SKM-1 (cell line): ENCODE data around the gene ABHD17B.
A peak's percentile ranks its signal among the peaks of the same experiment; 100 is the strongest.
"Not testable (repeated sequence)": the region's sequence is repeated elsewhere in the genome, so short reads cannot be mapped to it uniquely, and the experiment has no call there.

Source experiments
- DNase-seq: peaks from one replicate; lab custom pipeline; 2025; ENCODE audit not compliant: unreplicated experiment; lab: John Stamatoyannopoulos, UW

The ABHD17B gene

DNA sequence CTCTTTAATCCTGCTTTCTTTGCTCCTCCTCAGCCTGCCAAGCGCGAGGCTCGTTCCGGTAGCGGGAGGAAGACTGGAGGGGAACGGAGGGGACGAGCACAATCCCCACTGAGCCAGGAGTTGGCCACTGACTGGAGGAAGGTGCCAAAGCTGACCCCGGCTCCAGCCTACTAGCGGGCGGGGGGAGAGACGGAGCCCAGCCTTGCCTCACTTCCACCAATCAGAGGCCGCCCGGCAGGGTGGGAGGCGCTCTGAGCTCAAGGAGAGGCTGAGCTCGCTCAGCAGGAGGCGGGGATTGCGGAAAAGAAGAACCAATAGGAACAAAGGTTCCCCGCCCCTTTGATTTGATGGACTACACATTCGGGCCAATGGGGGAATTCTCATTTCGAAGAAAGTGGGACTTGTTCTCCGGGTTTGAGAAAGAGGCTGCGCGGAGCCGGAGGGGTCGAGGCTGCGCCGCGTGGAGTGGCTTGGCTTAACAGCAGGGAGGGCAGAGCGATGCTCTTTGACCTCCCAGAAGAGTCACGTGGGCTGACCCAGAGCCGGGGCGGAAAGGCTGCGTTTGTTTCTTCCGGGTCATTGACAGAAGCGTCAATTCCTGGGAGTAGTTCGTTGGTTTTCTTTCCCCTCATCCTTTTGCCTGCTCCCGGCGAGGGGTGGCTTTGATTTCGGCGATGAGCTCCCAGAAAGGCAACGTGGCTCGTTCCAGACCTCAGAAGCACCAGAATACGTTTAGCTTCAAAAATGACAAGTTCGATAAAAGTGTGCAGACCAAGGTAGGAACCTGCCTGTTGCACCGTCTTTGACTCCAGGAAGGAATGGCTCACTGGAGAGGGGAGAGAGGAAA lies at the start of gene ABHD17B, which contains the start of gene C9orf85:
Gene ABHD17B (minus strand): TSS at position 133 of the 847 bp plus-strand sequence. CDS start 36,113 bp downstream, outside the sequence.
Gene C9orf85 (plus strand): TSS at position 579 of the 847 bp plus-strand sequence. CDS start 96 bp downstream, at position 675.
- DNase-seq = peak; percentile 58

DNA sequence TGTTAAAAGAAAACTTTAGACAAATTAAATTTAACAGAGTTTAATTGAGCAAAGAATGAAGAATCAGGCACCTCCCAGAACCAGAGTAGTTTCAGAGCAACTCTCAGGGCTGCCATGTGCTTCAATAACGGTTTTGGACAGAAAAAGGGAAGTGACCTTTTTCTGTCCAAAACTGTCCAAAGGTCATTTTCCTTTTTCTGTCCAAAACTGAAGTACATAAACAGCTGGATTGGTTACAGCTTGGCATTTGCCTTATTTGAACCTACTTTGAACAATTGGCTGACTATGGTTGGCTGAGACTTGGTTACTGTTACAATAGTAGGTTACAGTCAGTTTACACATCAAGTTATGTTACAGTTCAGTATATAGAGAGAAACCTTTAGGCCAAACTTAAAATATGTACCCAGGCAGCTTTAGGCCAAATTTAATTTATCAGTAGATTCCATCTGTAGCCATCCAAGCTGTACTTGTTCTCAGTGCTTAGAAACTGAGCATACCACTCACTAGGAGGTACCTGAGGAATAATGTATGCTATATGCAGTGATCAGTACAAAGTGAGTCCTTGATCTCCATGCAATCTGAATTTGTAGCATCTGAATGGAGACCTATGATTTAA lies 44.4 kb upstream of the ABHD17B start:
- no peak for DNase-seq

DNA sequence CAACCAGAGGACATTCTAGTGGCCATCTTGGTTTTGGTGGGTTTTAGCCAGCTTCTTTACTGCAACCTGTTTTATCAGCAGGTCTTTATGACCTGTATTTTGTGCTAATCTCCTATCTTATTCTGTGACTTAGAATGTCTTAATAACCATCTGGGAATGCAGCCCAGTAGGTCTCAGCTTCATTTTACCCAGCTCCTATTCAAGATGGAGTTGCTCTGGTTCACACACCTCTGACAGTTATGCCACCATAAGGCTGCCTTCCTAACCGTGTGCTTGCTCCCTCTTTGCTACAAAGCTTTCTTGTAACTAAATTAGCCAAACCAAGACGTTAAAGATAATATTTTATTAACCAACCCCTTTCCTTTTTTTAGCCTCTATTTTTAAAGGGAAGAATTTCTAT lies 43.7 kb upstream of the ABHD17B start:
- not testable (repeated sequence) for DNase-seq

DNA sequence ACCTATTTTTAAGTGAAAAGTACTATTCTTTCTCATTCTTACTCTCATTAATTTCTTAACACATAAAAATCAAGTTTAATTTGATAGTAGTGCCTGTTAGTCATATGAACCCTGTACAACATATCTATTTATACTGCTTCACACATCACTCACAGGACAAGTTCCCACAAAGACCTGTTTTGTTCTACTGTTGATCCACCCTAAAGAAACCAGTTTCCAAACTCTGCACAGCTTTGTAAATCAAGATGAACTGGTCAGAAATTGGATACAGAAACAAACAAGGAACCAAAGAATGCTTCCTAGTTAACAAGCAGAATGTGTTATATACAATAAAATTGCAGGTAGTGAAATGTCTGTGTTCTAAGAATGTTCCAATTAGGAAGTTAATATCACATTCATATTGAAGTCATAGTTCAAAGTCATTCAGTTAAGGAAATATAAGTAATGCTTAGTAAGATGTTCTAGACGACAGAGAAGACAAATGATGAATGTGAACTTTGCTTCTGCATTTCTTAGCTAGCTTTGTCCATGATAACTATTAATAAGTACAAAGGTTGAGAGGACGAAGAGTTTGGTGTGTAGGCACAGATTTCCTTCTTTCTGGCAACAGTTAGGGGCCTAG lies 33.9 kb upstream of the ABHD17B start:
- DNase-seq = no peak

GRCh38 chr9:71941998-71942567 lies 31.1 kb upstream of the ABHD17B start:
- DNase-seq = no peak

GRCh38 chr9:71941060-71941568 lies 30.1 kb upstream of the ABHD17B start:
- no peak for DNase-seq

DNA sequence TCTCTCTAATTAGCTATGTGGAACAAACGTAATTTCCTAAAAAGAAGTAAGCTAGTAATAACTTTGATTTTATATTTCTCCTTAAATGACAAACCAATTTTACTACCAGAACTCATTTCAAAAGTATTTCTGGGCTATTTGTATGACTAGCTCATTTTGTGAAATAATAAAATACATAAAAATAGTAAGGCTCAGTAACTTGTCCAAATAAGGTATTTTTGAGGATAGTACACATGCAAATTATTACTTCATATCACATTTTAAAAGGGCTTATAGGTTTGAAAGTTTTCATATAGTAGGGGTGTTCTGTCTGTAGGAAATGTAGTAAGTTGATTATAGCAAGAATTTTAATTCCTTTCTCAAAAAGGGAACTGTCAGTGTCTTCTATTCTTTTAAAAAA lies 26.9 kb upstream of the ABHD17B start:
- DNase-seq = no peak

DNA sequence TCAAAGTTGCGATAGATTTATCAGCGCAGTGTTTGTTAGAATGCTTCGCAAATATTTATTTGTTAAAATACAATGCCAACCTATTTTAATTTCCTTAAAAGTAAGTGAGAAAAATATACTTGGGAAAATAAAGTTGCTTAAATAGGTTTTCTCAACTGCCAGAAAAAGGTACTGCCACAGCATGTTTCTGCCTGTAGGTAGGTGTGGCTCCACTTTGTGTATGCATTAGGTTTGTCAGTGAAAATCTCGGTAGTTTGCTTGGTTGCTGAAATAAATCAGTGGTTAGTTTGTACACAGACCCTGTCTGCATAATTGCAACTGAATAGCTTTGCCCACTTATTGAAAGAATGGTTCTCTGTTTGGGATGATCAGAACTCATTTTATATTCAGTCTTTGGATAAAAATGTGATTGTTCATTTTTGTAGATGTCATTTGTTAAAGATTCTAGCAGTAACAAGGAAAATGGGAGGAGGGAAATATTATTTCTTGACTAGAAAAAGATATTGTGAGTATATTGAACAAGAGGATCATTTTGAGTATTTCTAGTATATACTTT lies 26.2 kb upstream of the ABHD17B start:
- no peak for DNase-seq

DNA sequence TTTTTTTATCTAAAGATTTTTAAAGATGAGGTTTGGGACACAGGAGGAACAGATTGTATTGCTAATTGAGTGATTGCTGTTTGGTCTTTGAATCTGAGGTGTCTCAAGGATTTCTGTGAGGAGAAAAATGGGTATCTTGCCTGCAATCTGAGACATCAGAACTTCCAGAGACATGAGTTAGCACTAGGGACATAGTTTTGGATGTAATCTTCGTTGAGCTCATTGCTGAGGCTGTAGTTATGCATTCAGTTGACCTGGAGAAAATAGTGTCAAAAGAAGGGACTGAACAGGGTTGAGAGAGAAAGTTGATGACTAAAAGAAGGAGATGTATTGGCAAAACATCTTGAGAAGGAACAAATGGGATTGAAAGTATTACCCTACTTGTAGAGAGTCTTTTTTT lies 25.1 kb upstream of the ABHD17B start:
- DNase-seq = no peak

- no peak for DNase-seq
Observed at GRCh38 chr9:71931166-71931565, 20.2 kb upstream of the ABHD17B start.

- no peak for DNase-seq
Observed at GRCh38 chr9:71929791-71930440, 18.9 kb upstream of the ABHD17B start.

DNA sequence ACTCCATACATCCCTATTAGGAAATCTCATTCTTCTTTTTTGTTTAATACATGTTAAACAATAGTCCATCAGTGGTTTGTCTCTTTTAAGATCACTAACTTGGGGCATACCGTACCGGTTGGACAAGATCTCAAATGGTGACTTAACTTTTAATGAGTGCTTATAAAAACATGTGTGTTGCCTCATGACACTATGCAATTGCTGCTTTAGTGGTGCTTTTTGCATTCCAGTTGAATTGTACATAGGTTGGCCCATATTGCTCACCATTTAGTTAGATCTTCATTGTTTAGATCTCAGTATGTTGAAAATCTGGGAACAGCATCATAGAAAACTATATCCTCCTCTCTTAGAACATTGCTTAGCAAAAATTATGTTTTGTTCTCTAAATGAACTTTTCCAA lies 18.2 kb upstream of the ABHD17B start:
- no peak for DNase-seq

DNA sequence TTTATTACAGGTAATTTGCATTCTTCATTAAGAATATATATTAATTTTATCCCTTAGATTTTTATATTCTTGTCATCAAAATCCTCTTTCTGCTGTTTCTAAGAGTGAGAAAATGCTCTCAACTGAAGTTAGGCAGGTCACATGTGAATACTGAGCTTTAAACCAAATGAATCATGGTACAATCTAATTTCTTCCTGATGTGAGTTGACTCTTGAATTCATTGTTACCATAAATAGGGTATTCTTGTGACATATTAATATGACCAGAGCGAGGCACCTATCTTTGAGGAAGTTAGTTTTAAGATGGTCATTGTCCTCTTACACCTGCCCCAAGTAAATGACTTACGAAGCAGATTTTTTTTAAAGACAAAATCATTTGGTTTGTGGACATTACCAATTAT lies 17.8 kb upstream of the ABHD17B start:
- no peak for DNase-seq

DNA sequence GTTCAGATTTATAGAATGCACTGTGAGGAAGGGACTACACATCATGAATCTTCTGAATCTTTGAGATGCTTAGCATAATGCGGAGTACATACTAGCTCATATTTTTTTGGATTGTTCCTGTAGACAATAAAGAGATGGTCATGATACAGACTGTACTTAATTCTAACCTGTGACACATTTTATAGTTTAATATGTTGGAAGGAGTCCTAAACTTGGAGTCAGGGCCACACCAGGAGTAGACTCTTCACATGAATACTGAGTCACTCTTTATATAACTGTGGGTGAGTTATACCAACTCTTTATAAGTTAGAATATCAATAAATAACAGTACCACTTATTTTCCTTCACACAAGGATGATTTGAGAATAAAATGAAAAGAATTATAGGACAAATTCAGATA lies 17.4 kb upstream of the ABHD17B start:
- DNase-seq = no peak

GRCh38 chr9:71925834-71926233 lies 14.8 kb upstream of the ABHD17B start:
- DNase-seq = no peak

DNA sequence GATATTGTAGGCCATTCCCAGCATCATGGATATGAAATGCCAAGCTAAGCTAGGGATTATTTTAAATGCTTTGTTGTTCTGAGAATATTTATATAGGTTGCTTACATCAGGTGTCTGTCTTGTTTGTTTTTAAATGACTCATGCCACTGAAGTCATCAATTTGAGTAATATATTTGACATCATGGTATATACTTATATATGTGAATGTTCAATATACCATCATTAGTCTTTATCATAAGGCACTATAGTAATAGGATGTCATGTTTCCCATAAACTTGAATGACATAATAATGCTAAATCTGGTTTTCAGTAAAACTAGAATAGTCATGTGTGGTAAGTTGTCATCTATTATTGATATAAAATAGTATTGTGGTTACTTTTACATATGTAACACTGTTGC lies 13.6 kb upstream of the ABHD17B start:
- no peak for DNase-seq

DNA sequence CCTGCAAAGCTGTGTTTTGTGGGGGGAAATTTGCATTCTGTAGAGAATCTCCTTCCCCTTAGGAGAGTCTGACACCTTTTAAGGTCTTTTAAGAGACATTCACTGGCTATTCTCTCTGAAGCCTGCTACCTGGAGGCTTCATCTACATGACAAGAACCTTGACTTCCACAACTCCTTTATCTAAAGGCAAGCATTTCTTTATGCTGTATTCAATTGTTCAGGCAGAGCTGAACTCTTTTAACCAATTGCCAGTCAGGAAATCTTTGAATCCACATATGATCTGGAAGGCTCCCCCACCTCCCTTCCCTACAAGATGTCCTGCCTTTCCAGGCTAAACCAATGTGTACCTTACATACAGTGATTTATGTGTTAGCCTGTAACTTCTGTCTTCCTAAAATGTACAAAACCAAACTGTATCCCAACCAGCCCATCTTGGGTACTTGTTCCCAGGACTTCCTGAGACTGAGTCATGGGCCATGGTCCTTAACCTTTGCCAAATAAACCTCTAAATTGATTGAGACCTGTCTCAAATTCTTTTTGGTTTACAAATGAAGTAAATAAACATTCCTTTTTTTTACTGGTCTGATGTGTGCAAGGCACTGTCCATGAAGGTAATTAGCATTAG lies 10.3 kb upstream of the ABHD17B start:
- no peak for DNase-seq

- DNase-seq = no peak
Observed at GRCh38 chr9:71920456-71921189, 9.6 kb upstream of the ABHD17B start.

- DNase-seq = no peak
Observed at GRCh38 chr9:71918419-71918818, 7.4 kb upstream of the ABHD17B start.
